HG03139 (cell line): ENCODE data around the gene KIF22.

ENCODE experiments used
- ATAC-seq: cut with Tn5 transposase; IDR thresholded peaks from one replicate; pipeline ENCODE4 v1.9.1; 2021; ENCODE audit not compliant: unreplicated experiment

Gene KIF22

DNA sequence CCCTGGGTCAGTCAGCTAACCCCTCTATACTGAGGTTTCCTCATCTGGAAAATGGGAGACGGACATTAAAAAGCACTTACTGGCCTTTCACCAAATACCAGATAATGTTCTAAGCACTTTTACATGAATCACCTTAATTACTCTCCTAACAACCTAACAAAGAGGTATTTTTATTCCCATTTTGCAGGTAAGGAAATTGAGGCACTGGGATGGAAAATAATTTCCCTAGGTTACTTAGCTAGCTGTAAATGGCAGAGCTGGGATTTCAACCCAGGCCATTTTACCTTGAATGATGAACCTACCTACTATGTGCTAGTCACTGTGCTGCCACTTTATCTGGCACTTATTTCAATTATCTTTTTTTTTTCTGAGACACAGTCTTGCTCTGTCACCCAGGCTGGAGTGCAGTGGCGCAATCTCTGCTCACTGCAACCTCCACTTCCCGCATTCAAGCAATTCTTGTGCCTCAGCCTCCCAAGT lies 3.7 kb downstream of the KIF22 start:
- ATAC-seq: no peak

DNA sequence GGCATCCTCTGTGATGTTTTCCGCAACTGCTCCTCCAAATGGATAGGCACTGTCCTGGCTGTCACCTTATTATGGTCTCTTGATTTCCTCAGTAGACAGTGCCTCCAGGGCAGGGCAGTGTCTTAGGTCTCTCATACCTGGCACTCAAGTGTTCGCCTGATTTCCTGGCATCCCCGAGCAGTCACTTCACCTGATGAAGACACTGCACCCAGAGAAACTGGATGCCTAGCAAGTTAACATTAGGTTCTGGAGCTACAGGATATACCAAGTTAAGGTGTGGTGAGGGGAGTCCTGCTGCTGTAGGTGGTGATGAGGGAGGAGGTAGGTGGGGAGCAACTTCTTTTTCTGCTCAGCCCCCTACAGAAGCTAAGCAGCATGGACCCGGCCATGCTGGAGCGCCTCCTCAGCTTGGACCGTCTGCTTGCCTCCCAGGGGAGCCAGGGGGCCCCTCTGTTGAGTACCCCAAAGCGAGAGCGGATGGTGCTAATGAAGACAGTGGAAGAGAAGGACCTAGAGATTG lies 11.9 kb downstream of the KIF22 start:
- ATAC-seq: no peak

DNA sequence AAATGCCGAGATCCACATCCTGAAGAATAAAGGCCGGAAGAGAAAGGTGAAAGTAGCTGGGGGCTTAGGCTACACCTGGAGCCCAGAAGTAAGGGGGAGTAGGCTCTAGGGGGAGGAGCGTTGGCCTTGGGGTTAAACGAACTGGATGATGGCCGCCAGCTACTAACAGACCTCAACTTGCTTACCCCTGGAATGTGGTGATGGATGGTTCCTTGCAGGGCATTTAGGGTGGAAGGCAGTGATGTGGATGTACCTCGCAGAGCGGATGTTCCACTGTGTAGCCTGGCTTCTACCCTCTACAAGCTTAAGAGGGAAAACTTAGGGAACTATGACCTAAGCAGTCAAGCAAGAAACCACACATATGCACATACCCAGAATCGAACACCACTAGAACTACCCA lies 13.5 kb downstream of the KIF22 start:
- ATAC-seq: no peak

DNA sequence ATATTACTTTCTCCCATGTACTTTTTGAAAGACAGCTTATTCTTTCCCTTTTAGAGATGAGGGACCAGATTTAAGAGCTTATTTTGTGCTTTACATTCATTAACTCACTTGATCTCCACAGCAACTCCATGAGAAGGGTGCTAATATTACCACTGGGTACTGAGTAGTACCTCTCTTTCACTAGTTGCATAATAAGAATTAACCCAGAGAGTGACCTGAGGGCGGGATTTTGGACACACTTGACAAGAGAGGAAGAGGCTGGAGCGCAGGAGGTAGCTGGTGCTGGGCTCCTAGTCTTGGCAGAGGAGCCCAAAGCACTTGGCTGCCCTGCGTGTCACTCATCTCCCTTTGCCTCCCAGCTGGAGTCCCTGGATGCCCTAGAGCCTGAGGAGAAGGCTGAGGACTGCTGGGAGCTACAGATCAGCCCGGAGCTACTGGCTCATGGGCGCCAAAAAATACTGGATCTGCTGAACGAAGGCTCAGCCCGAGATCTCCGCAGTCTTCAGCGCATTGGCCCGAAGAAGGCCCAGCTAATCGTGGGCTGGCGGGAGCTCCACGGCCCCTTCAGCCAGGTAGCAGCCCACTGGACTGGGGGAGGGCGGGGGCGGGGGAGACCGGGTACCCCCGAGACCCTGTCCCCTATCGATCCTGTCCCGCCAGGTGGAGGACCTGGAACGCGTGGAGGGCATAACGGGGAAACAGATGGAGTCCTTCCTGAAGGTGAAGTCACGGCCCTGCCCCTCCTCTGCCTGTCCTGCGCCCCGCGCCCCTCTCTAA lies 14.1 kb downstream of the KIF22 start:
- ATAC-seq: no peak

DNA sequence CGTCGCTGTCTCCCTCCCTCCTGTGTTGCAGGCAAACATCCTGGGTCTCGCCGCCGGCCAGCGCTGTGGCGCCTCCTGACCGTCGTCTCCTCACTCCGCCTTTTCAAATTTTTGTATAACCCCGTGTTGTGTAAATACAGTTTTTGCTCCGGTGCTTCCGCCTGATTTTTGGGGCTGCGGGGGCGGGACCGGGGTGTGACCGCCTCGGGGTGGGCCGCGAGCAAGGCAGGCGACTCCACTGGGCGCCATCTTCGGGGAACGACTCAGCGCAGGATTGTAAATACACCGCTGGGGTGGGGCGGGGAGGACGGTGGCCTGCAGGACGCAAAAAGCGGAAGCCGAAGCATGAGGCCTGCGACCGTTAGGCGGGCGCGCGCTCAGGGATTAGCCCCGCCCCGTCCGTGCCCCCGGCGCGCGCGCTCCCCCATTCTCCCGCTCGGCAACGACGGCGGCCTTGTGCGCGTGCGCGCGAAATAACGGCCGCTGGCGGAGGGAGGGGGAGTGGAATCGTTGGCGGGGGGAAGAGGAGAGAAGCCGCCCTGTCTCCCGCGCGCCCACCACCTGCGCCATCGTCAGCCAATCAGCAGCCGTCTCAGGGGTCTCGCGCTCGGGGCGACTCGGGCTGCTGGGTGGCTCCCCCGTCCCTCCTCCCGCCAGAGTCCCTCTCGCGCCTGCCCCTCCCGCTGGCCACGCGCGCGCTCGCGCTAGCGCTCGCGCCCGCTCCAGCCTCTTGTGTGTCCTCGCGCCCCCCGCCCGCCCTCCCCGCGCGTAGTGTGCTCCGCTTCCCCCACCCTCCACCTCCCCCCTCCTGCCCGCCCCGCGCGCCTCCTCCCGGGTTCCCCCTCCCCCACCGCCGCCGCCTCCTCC lies 14.9 kb downstream of the KIF22 start:
- peak; percentile 40 for ATAC-seq

DNA sequence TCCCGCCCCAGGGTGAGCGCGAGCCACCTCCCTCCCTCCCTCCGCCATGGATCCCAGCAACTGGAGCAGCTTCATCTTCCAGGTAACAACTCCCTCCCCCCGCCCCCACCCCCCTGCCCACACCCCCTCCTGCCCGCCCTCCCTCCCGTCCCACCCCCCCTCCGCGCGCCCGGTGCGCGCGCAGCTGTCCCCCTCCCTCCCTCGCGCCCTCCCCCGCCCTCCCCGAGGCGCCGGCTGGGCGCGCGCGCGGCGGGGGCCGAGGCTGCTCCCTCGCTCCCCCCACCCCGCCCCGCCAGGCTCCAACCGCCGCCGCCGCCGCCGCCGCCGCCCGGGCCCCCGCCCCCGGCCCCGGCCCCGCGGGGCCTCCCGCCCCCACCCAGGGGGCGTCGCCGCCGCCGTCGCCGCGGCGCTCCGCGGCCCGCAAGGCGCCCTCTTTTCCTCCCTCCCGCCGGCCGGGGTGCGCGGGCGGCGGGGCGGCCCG lies 15.6 kb downstream of the KIF22 start, which contains the start of gene MAZ:
Gene MAZ (plus strand): TSS at position 431 of the 481 bp plus-strand sequence. CDS start 173 bp downstream, outside the sequence.
- ATAC-seq: no peak

DNA sequence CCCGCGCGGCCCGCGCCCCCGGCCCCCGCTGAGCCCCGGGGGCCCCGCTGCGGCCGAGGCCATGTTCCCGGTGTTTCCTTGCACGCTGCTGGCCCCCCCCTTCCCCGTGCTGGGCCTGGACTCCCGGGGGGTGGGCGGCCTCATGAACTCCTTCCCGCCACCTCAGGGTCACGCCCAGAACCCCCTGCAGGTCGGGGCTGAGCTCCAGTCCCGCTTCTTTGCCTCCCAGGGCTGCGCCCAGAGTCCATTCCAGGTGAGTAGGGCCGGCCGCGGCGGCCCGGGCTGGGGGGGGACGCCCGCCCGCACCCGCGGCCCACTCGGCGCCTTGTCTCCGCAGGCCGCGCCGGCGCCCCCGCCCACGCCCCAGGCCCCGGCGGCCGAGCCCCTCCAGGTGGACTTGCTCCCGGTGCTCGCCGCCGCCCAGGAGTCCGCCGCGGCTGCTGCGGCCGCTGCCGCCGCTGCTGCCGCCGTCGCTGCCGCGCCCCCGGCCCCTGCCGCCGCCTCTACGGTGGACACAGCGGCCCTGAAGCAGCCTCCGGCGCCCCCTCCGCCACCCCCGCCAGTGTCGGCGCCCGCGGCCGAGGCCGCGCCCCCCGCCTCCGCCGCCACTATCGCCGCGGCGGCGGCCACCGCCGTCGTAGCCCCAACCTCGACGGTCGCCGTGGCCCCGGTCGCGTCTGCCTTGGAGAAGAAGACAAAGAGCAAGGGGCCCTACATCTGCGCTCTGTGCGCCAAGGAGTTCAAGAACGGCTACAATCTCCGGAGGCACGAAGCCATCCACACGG lies 16.3 kb downstream of the KIF22 start:
- ATAC-seq: no peak

DNA sequence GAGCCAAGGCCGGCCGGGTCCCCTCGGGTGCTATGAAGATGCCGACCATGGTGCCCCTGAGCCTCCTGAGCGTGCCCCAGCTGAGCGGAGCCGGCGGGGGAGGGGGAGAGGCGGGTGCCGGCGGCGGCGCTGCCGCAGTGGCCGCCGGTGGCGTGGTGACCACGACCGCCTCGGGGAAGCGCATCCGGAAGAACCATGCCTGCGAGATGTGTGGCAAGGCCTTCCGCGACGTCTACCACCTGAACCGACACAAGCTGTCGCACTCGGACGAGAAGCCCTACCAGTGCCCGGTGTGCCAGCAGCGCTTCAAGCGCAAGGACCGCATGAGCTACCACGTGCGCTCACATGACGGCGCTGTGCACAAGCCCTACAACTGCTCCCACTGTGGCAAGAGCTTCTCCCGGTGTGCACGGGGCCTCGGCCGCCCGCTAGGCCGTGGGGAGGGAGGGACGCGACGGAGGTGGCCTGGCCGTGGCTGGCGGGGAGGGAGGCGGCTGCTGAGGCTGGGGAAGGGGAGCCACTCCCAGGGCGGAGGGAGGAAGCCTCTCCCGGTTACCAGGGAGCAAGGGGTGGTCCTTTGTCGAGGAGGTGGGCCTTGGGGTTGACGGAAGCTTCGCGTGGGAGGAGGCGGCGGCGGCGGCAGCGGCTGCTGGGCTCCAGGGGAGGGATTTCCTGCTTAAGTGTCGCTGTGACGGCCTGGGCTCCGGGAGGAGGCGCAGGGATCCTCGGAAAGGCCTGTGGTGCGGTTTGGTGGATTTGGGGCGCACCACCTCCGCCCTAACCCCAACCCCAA lies 17.1 kb downstream of the KIF22 start:
- no peak for ATAC-seq

DNA sequence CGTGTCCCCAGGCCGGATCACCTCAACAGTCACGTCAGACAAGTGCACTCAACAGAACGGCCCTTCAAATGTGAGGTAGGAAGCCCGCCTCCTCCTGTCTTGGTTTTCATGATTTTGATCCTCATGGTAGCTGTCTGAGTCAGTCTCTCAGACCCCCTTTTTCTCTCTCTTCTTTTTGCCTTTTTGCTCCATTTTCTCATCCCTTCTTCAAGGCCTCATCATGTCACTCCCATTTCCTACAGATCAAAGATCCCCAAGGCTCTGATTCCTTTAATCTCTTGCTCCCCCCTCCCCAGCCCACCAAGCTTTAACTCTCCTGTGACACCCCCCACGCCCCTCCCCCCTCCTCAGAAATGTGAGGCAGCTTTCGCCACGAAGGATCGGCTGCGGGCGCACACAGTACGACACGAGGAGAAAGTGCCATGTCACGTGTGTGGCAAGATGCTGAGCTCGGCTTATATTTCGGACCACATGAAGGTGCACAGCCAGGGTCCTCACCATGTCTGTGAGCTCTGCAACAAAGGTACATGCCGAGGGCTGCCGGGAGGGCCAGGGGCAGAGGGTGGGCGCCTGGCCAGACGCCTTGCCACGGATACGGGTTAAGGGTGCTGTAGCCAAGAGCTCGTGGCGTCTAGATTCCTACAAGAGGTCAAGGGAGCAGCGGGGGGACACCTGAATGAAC lies 17.8 kb downstream of the KIF22 start:
- no peak for ATAC-seq

DNA sequence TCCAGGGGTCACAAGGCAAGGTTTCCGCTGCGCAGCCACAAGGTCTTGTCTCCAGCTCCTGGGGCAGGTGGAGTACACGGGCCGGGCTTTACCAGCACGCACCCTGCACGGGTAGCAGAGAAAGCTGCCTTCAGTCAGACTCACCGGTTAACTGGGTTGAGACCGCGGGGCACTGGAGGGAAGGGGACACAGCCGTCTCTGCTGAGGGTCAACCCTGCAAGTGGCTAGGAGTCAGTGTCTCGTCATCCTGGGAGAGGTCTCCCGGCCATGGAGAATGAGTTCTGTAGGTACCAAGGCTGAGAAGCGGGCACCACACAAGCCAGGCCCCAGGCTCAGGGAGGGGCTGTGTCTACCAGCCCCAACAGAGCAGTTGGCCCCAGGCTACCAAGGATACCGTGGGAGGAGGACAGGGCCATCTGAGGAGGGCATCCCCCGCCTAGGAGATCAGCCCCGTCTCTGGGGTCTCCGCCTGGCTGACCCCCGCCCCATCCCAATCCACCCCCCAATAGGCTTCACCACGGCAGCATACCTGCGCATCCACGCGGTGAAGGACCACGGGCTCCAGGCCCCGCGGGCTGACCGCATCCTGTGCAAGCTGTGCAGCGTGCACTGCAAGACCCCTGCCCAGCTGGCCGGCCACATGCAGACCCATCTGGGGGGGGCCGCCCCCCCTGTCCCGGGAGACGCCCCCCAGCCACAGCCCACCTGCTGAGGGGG lies 18.6 kb downstream of the KIF22 start:
- ATAC-seq: no peak

DNA sequence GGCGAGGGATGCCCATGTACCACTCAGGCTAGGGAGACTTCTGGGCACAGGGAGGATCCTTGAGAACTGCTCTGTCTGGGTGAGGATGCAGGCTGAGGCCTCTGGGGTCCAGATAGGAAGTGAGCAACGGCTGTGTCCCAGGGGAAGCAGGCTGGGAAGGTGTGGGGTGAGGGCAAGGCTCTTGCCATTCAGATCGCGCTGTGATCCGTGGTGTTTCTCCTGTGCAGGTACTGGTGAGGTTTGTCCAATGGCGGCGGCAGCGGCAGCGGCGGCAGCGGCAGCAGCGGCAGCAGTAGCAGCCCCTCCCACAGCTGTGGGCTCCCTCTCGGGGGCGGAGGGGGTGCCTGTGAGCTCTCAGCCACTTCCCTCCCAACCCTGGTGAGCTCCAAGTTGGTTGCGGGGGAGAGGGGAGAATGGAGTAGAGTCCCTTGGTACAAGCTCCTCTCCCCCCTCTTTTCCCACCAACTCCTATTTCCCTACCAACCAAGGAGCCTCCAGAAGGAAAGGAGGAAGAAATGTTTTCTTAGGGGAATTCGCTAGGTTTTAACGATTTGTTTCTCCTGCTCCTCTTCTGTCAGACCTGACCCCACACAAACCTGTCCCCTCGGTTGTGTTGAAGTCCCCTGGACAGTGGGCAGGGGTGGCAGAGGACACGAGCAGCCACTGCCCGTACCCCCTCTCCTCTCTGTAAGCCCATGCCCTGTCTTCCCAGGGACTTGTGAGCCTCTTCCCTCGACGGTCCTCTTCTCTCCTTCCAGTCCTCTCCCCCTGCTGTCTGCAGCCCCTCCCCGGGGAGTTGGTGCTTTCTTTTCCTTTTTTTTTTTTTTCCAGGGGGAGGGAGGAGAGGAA lies 19.5 kb downstream of the KIF22 start:
- no peak for ATAC-seq

DNA sequence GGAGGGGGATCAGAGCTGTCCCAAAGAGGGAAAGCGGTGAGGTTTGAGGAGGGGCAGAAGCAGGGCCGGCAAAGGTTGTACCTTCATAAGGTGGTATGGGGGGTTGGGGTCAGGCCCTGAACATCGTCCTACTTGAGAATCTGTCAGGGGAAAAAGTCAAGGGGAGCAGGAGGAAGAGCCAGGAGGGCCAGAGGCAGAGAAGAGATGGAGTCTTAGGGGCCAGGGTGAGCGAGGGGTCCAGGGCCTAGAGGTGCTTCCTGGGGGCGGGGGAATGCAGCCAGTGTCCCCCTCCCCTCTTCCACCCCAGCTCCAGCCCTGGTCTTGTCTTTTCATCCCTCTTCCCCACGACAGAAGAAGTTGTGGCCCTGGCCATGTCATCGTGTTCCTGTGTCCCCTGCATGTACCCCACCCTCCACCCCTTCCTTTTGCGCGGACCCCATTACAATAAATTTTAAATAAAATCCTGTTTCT lies 20.2 kb downstream of the KIF22 start:
- no peak for ATAC-seq

DNA sequence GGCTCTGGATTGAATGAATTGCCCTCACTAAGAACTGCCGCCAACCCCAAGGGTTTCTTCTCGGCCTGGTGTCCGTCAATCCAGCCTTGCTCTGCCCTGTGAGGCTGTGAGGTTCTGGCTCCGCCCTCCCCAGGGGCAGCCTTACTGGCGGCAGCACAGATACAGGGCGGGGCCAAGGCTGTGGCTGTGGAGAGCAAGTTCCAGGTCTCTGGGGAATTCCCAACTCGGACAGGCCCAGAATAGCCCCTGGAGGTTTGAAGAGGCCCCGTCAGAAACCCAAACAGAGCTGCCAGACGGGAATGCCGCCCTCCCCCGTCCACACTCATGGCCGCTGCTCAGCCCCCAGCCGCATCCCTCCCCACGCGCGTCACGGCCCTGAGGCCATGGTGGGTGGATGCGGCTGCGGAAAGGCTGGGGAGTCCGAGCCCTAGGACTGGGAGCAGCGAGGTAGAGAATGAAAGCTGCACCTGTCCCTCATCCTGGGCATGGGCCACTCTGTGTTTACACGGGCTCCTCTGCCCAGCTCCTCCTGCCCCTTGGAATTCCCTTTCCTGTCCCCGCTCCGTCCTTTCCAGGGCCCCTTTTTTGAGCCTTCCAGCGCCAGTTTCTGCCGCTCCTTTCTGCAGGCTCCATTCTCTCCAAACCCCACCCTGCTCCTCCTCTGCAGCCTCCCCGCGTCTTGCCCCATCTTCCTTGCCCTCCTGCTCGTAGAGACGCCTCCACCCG lies 20.8 kb downstream of the KIF22 start:
- ATAC-seq: no peak

DNA sequence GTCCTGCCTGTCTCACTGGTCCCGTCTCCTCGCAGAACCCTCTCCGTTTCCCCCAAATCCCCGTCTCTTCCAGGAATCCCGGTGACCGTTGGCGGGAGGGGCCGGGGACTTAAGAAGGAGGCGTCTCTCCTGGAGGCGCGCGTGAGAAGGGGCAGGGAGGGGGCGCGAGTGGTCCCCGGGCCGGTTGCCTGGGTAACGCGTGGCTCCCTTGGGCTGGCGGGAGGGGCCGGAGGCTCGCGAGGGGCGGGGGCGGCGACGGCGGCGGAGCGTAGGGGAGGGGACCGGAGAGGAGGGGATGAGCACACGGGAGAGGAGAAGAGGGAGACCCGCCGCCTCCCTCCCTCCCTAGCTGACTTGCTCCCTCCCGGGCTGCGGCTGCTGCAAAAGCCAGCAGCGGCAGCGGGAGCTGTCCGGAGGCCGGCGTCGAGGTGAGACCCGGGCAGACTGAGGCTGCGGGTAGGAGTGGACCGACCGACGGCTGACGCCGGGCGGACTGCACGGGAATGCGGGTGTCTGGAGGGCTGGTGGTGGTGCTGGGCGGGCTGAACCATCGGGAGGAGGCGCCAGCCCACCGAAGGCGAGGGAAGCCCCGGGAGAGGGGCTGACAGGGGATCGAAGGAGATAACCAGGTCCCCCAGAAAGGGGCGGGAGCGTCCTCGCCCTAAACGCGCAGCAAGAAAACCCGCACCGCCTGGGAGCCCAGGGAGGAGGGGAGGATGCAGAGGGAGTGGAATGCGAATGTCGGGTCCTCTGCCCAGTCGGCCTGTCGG lies 21.5 kb downstream of the KIF22 start, which contains the start of gene PRRT2:
Gene PRRT2 (plus strand): TSS at position 298 of the 770 bp plus-strand sequence. CDS start 862 bp downstream, outside the sequence.
- ATAC-seq: no peak

DNA sequence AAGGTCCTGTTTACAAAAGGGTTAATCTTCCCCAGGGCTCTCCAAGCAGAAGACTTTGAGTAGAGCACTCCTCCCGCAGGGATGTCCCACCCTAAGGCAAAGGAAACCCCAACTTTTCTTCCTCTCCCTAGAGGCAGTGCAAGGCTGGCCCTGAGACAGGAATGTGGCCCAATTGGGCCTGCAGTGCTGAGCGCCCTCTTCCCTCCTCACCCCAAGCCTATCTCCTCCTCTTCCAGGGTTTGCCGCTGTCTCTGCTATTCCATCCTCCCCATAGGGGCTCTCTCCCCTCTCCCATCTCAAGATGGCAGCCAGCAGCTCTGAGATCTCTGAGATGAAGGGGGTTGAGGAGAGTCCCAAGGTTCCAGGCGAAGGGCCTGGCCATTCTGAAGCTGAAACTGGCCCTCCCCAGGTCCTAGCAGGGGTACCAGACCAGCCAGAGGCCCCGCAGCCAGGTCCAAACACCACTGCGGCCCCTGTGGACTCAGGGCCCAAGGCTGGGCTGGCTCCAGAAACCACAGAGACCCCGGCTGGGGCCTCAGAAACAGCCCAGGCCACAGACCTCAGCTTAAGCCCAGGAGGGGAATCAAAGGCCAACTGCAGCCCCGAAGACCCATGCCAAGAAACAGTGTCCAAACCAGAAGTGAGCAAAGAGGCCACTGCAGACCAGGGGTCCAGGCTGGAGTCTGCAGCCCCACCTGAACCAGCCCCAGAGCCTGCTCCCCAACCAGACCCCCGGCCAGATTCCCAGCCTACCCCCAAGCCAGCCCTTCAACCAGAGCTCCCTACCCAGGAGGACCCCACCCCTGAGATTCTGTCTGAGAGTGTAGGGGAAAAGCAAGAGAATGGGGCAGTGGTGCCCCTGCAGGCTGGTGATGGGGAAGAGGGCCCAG lies 22.4 kb downstream of the KIF22 start:
- no peak for ATAC-seq
